A673 (cell line): Measurements from ENCODE around the gene ERICH4. TPM values are rescaled to one million over a fixed set of nuclear protein-coding genes. Genes with fewer than 3 reads are reported as not detected.

Source experiments
- BruUV-seq: library from RNA; stranded (reverse); fragments of 400-500 nt; replicated peaks from 2 replicates; lab custom pipeline; 2021; lab: Mats Ljungman, UMichigan
- CTCF ChIA-PET: fragments of 300-600 bp; sonication (Branson Sonifier 250); formaldehyde crosslinking; loops from one replicate; lab custom pipeline; 2022; ENCODE audit warnings: antibody characterized with exemption; lab: Charles Lee
- POLR2A ChIA-PET: fragments of 300-600 bp; sonication (Branson Sonifier 250); formaldehyde crosslinking; loops from one replicate; lab custom pipeline; 2022; ENCODE audit warnings: antibody characterized with exemption; ENCODE audit not compliant: low non-redundant PET; lab: Charles Lee
- DNase-seq: peaks from one replicate; pipeline ENCODE4 v3.0.0-alpha.2; 2015; ENCODE audit warnings: low spot score
- H3K27ac ChIP-seq: fragments of 200-600 bp; sonication (generic); 2 replicates; pipeline ENCODE4 v1.5.1; 2016; ENCODE audit warnings: mixed run types, low read depth, mild to moderate bottlenecking, mixed read lengths, antibody characterized with exemption, low read length; ENCODE audit not compliant: poor library complexity, severe bottlenecking
- H3K27me3 ChIP-seq: fragments of 200-600 bp; sonication (generic); replicated peaks from 2 replicates; pipeline ENCODE4 v1.6.1; 2017; ENCODE audit warnings: mixed run types, low read depth, mild to moderate bottlenecking, mixed read lengths, antibody characterized with exemption, low read length; ENCODE audit not compliant: insufficient read depth, poor library complexity
- H3K36me3 ChIP-seq: fragments of 200-600 bp; sonication (generic); 2 replicates; pipeline ENCODE4 v1.6.1; 2016; ENCODE audit warnings: mixed run types, mild to moderate bottlenecking, mixed read lengths, antibody characterized with exemption, low read length; ENCODE audit not compliant: insufficient read depth, poor library complexity, severe bottlenecking
- H3K4me1 ChIP-seq: fragments of 200-600 bp; sonication (generic); 2 replicates; pipeline ENCODE4 v1.6.1; 2017; ENCODE audit warnings: mixed run types, mild to moderate bottlenecking, mixed read lengths, antibody characterized with exemption, low read length; ENCODE audit not compliant: insufficient read depth, poor library complexity, severe bottlenecking
- H3K4me3 ChIP-seq: fragments of 200-600 bp; sonication (generic); 2 replicates; pipeline ENCODE4 v1.5.1; 2016; ENCODE audit warnings: low read depth, mixed run types, mild to moderate bottlenecking, mixed read lengths, low read length; ENCODE audit not compliant: poor library complexity, severe bottlenecking
- H3K9me3 ChIP-seq: fragments of 200-600 bp; sonication (generic); 2 replicates; pipeline ENCODE4 v1.6.1; 2016; ENCODE audit warnings: mixed run types, low read depth, mild to moderate bottlenecking, mixed read lengths, antibody characterized with exemption, low read length; ENCODE audit not compliant: poor library complexity, severe bottlenecking
- EZH2 ChIP-seq: fragments of 200-600 bp; sonication (generic); IDR thresholded peaks from 2 replicates; pipeline ENCODE4 v1.6.1; 2017; ENCODE audit warnings: borderline replicate concordance, low read depth, mild to moderate bottlenecking, mixed read lengths, antibody characterized with exemption, low read length; ENCODE audit not compliant: poor library complexity, severe bottlenecking
- intact Hi-C: fragments of 100-400 bp; cut with micrococcal nuclease; formaldehyde crosslinking; loops from one replicate; pipeline ENCODE4 v1.10.0; 2022; ENCODE audit not compliant: unreplicated experiment
- total RNA-seq: library from RNA; stranded (reverse); gene quantifications from 2 replicates; pipeline ENCODE4 v1.2.3, GENCODE V29; 2021
- TF ChIP-seq, protein P1 (sequence below): fragments of 300-800, 200-600 bp; sonication (generic); conservative IDR thresholded peaks from 2 replicates; pipeline ENCODE4 v1.5.1; 2017; ENCODE audit warnings: low read depth, mild to moderate bottlenecking, antibody characterized with exemption, low read length, moderate library complexity, mixed read lengths

Gene ERICH4
- total RNA-seq, 1 experiment from 2014 or later = not detected

DNA sequence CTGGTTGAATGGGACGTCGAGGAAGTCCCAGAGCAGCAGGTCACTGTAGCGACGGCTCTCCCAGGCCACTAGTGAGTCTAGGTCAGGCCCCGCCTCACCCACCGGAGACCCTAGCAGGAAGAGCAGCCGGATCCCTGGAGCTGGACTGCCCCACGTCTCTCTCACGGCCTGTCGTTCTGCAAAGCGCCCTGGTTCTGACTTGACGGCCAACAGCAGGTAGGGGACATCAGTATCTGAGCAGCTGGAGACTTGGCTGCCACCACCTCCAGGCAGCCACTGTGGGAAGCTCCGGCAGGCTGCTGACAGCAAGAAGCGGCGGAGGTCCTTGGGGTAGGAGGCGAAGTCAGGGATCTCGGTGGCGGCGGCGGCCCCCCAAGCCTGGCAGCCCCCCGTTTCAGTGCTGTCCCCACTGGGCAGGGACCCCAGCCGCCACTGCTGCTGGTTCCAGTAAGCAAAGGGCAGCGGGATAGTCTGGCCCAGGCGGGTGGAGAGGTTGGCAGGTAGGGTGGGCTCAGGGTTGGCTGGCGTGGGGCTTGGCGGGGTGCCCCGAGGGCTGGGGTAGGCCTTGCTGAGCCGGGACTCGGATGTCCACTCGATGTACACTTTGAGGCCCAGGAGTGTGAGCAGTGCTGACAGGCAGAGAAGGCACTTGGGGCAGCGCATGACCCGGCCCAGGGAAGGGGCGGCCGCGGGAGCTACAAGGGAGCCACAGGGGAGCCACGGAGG lies 16.7 kb upstream of the ERICH4 start:
- no TSS peak for BruUV-seq
- peak overlapping the region; percentile 70 for H3K27ac ChIP-seq
- peaks cover 12% of the 10 kb centered on the region for H3K36me3 ChIP-seq
- peaks cover 25% of the 10 kb centered on the region for H3K4me1 ChIP-seq
- TF ChIP-seq EZH2 = no peak
- TF ChIP-seq, protein P1, sequence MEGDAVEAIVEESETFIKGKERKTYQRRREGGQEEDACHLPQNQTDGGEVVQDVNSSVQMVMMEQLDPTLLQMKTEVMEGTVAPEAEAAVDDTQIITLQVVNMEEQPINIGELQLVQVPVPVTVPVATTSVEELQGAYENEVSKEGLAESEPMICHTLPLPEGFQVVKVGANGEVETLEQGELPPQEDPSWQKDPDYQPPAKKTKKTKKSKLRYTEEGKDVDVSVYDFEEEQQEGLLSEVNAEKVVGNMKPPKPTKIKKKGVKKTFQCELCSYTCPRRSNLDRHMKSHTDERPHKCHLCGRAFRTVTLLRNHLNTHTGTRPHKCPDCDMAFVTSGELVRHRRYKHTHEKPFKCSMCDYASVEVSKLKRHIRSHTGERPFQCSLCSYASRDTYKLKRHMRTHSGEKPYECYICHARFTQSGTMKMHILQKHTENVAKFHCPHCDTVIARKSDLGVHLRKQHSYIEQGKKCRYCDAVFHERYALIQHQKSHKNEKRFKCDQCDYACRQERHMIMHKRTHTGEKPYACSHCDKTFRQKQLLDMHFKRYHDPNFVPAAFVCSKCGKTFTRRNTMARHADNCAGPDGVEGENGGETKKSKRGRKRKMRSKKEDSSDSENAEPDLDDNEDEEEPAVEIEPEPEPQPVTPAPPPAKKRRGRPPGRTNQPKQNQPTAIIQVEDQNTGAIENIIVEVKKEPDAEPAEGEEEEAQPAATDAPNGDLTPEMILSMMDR = no peak
- H3K9me3 ChIP-seq = no peaks in the 10 kb centered on the region
- DNase-seq = no peak
- no peak overlapping the region for H3K4me3 ChIP-seq
- intact Hi-C loops = no loop called here
- no peaks in the 10 kb centered on the region for H3K27me3 ChIP-seq
- ChIA-PET CTCF (interaction anchor here (0.5 kb wide), 1 partner anchor 9 kb away, joined by 5 read pairs; no protein-coding TSS in a partner anchor), POLR2A (interaction anchor here (0.6 kb wide), 1 partner anchor 436 kb away, joined by 4 read pairs; no protein-coding TSS in a partner anchor)

DNA sequence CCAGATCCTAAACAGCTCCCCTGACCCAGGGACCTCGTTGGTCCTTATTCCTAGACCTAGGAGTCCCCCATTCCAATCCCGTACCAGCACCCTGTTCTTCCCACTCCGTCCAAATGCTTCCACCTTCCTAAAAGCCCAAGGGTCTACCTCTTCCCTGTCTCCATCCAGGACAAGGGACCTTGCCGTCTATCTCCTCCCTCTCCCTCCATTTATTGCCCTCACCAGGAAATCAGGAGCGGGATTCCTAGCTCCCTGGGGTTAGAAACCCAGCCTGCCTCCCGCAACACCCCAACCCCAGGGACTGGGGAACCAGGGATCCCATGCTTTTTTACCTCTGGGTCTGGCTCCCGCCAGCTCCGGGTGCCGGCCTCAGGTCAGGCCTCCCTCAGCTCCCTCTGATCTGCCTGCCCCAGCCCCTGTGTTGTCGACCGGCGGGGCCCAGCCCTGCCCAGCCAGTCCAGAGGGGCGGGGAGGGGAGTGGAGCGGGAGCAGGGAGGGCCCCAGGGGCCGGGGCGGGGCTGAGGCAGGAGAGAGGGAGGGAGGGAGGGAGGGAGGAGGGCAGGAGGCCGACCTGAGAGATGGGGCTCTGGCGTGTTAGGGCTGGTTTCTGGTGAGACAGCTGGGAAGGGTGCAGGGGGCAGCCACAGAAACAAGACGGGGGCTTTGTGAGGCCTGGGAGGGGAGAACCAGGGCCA lies 15.9 kb upstream of the ERICH4 start, which contains the start of gene B3GNT8:
Gene B3GNT8 (minus strand): TSS at position 423 of the 695 bp plus-strand sequence. CDS start 596 bp downstream, outside the sequence.
- peak within 1 kb of the TSS; percentile 70 for H3K27ac ChIP-seq
- ChIA-PET POLR2A (interaction anchor here (0.6 kb wide), 1 partner anchor 436 kb away, joined by 4 read pairs; no protein-coding TSS in a partner anchor), CTCF (interaction anchor here (0.5 kb wide), 2 partner anchors 9 to 143 kb away, joined by 3 to 5 read pairs; no protein-coding TSS in a partner anchor)
- H3K4me1 ChIP-seq = peaks cover 25% of the 10 kb centered on the region
- TF ChIP-seq, protein P1 = no peak
- TF ChIP-seq EZH2 = no peak
- no TSS peak for BruUV-seq
- DNase-seq = peak; percentile 32
- peaks cover 18% of the 10 kb centered on the region for H3K36me3 ChIP-seq
- H3K4me3 ChIP-seq = no peak within 1 kb of the TSS
- H3K27me3 ChIP-seq = no peaks in the 10 kb centered on the region
- intact Hi-C loops = no loop called here
- no peaks in the 10 kb centered on the region for H3K9me3 ChIP-seq

DNA sequence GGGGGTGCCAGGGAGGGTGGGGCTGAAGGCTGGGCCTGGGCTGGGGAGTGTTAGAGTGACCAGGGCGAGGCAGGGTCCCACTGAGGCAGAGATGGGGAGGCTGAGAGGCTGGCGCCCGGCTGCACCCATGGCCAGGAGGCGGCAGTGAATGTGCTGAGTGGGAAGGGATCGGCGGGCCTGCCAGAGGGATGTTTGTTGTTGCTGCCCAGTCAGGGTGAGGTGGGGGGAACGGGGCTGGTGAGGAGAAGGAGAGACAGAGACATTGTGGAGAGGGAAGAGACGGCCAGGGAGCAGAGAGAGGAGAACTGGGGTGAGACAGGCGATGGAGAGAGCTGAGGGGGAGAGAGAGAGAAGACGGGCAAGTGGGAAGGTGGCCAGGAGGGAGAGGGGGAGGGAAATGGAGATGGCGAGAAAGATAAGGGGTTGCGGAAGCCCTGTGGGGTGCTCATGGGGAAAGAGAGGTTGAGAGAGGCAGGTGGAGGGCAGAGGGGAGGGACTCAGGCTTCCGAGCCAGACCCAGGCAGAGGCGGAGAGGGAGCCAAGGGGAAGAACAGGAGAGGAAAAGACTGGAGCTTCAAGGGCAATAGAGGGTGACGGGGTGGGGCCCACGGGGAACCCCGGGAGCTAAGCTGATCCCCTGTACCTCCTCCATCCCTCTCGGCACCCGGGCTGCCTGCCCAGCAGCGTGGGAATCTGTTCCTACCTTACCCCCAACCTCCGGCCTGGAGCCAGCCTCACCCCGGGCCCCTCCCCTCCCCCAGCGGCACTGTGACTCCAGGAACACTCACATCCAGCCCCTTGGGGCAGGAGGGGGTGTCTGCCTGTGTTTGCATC lies 15.1 kb upstream of the ERICH4 start:
- H3K4me3 ChIP-seq = no peak overlapping the region
- H3K9me3 ChIP-seq = no peaks in the 10 kb centered on the region
- DNase-seq = peak; percentile 17
- POLR2A ChIA-PET = no interaction called here
- no TSS peak for BruUV-seq
- CTCF ChIA-PET = no interaction called here
- TF ChIP-seq EZH2 = no peak
- TF ChIP-seq, protein P1 = no peak
- peaks cover 25% of the 10 kb centered on the region for H3K4me1 ChIP-seq
- intact Hi-C loops = no loop called here
- peaks cover 19% of the 10 kb centered on the region for H3K36me3 ChIP-seq
- peak overlapping the region; percentile 70 for H3K27ac ChIP-seq
- no peaks in the 10 kb centered on the region for H3K27me3 ChIP-seq
